HepG2 (cell line): ENCODE results near the gene CNPY4. TPM values are rescaled to one million over a fixed set of nuclear protein-coding genes. Genes with fewer than 3 reads are reported as not detected.
A peak's percentile ranks its signal among the peaks of the same experiment; 100 is the strongest.

ENCODE experiments used
- ATAC-seq: fragments of 200-7000 bp; cut with Tn5 transposase; 3 replicates; pipeline ENCODE4 v1.9.1; 2020; ENCODE audit warnings: mild to moderate bottlenecking, moderate library complexity
- BruUV-seq: library from RNA; stranded (reverse); fragments of 400-500 nt; replicated peaks from 2 replicates; lab custom pipeline; 2021; lab: Mats Ljungman, UMichigan
- CTCF ChIA-PET: fragments of 300-600 bp; formaldehyde crosslinking; extraction: SDS; loops from one replicate; lab custom pipeline; 2021; ENCODE audit warnings: low total read pairs, inconsistent platforms, low intra/inter-chr PET ratio; lab: Yijun Ruan, JAX
- POLR2A ChIA-PET: fragments of 350-600 bp; sonication (Branson Sonifier 250); formaldehyde crosslinking; loops from one replicate; lab custom pipeline; 2020; ENCODE audit warnings: antibody characterized with exemption, inconsistent platforms; lab: Yijun Ruan, JAX
- DNase-seq: peaks from one replicate; pipeline ENCODE4 v3.0.0-alpha.2; 2015; ENCODE audit warnings: low spot score
- FAIRE-seq: peaks from 3 replicates; lab custom pipeline; 2011; peaks lifted over from hg19 to GRCh38; lab: Jason Lieb, UNC
- H2AFZ ChIP-seq: one replicate; pipeline ENCODE4 v1.6.1; 2011; ENCODE audit warnings: low read length, inconsistent platforms
- H3K27ac ChIP-seq: fragments of 300-600 bp; 3 replicates; pipeline ENCODE4 v1.8.0; 2011; ENCODE audit warnings: mixed run types, mild to moderate bottlenecking, mixed read lengths, low read length, inconsistent platforms; ENCODE audit not compliant: insufficient read depth; ENCODE audit errors: extremely low read length
- H3K27me3 ChIP-seq, 2 experiments: fragments of 200-600 bp in 1 of 2; 2 replicates in 1 of 2; 3 replicates in 1 of 2; pipeline versions ENCODE4 v1.6.0 to v1.8.0; 2011; ENCODE audit warnings: low read length in 2 of 2, mild to moderate bottlenecking in 2 of 2, moderate library complexity in 2 of 2, inconsistent platforms in 1 of 2; ENCODE audit not compliant: insufficient read depth in 2 of 2, control insufficient read depth in 1 of 2
- H3K36me3 ChIP-seq, 2 experiments: fragments of 200-600 bp in 1 of 2; replicated peaks in 1 of 2; 2 replicates in 1 of 2; 3 replicates in 1 of 2; pipeline versions ENCODE4 v1.5.1 to v1.8.0; 2011; ENCODE audit warnings: low read length in 2 of 2, inconsistent platforms in 1 of 2; ENCODE audit not compliant: insufficient read depth in 2 of 2, control insufficient read depth in 1 of 2
- H3K4me1 ChIP-seq: 2 replicates; pipeline ENCODE4 v1.5.1; 2012; ENCODE audit warnings: low read length, inconsistent platforms; ENCODE audit not compliant: insufficient read depth
- H3K4me2 ChIP-seq: 2 replicates; pipeline ENCODE4 v1.6.0; 2011; ENCODE audit warnings: low read depth, low read length, inconsistent platforms
- H3K4me3 ChIP-seq, 3 experiments: fragments of 200-600 bp in 1 of 3; sonication (generic), shearing (Covaris generic) in 1 of 3; replicated peaks in 1 of 3; 2 replicates each; pipeline ENCODE4 v1.5.1; 2011 to 2016; ENCODE audit warnings: low read length in 3 of 3, inconsistent platforms in 2 of 3, low read depth in 2 of 3, mild to moderate bottlenecking in 2 of 3, control low read depth in 1 of 3, mixed read lengths in 1 of 3; ENCODE audit not compliant: insufficient read depth in 1 of 3
- H3K79me2 ChIP-seq: one replicate; pipeline ENCODE4 v1.6.1; 2011; ENCODE audit warnings: low read length, inconsistent platforms; ENCODE audit not compliant: insufficient read depth
- H3K9ac ChIP-seq: 2 replicates; pipeline ENCODE4 v1.6.0; 2011; ENCODE audit warnings: mild to moderate bottlenecking, low read depth, low read length, inconsistent platforms; ENCODE audit not compliant: insufficient read depth
- H3K9me3 ChIP-seq: 2 replicates; pipeline ENCODE4 v1.5.1; 2012; ENCODE audit warnings: mild to moderate bottlenecking, low read length
- H4K20me1 ChIP-seq: 2 replicates; pipeline ENCODE4 v1.6.0; 2011; ENCODE audit warnings: inconsistent platforms, mild to moderate bottlenecking, low read length, moderate library complexity; ENCODE audit not compliant: insufficient read depth
- ZBTB44 ChIP-seq: sonication (generic); formaldehyde crosslinking; IDR thresholded peaks from 2 replicates; pipeline ENCODE4 v1.4.0; 2020; ENCODE audit warnings: missing genetic modification reagents
- ZNF142 ChIP-seq: sonication (generic); formaldehyde crosslinking; IDR thresholded peaks from 2 replicates; pipeline ENCODE4 v1.4.0; 2020; ENCODE audit warnings: missing genetic modification reagents
- ZNF563 ChIP-seq: sonication (generic); formaldehyde crosslinking; IDR thresholded peaks from 2 replicates; pipeline ENCODE4 v1.8.0; 2022; ENCODE audit warnings: mild to moderate bottlenecking, moderate library complexity, missing genetic modification reagents
- WGBS: methylation state at CpG from one replicate; pipeline ENCODE4 v1.1.6; 2017; ENCODE audit warnings: low lambda C conversion rate; 5-methylcytosine and 5-hydroxymethylcytosine counted together
- in situ Hi-C: cut with HindIII; loops from 2 replicates; pipeline ENCODE4 v1.10.0; 2017; ENCODE audit warnings: low pct_unique_long_range_greater_than_20kb; ENCODE audit not compliant: extremely low pct_ligation_motif_present
- intact Hi-C: fragments of 100-400 bp; cut with micrococcal nuclease; formaldehyde crosslinking; loops from one replicate; pipeline ENCODE4 v1.10.0; 2022; ENCODE audit not compliant: unreplicated experiment
- polyA plus RNA-seq, 8 experiments: library from polyadenylated mRNA; depleted of rRNA in 3 of 8; stranded (reverse) in 7 of 8; unstranded in 1 of 8; fragments of >200 nt; fragmentation: Illumina TruSeq in 4 of 8; extraction: Trizol in 4 of 8; gene quantifications; 2 replicates each; pipeline versions ENCODE4 v1.2.1 to v1.2.3, GENCODE V29; 2011 to 2016; ENCODE audit warnings: low read depth in 4 of 8, missing spikeins in 1 of 8, mixed read lengths in 1 of 8; ENCODE audit not compliant: insufficient read depth in 1 of 8
- total RNA-seq, 5 experiments: library from RNA; depleted of rRNA; stranded (reverse); fragments of >200 nt; fragmentation: Illumina TruSeq; extraction: Trizol; gene quantifications; 2 replicates each; pipeline ENCODE4 v1.2.3, GENCODE V29; 2016; ENCODE audit warnings: low read depth in 1 of 5

Gene CNPY4
- total and polyA plus RNA-seq, 2 of the 13 experiments (the other 11 are each of a cell fraction or from before 2014, with no cell fraction given): 6.2 to 12.7 TPM

GRCh38 chr7:100167912-100168323, 48.5 kb downstream of the CNPY4 start:
- H3K4me2 ChIP-seq: peak overlapping the region; percentile 93
- H3K79me2 ChIP-seq: no peaks in the 10 kb centered on the region
- TF ChIP-seq ZNF563 (CRISPR knock-in tag) (no peak), ZBTB44 (CRISPR knock-in tag) (no peak), ZNF142 (no peak)
- BruUV-seq: no TSS peak
- H3K27me3 ChIP-seq: peaks cover 4 to 47% of the 10 kb centered on the region in 2 experiments
- H2AFZ ChIP-seq: no peak overlapping the region
- no peak for FAIRE-seq
- intact Hi-C loops: no loop called here
- POLR2A ChIA-PET: interaction anchor here (1.3 to 2.2 kb wide), 2 partner anchors 9 to 19 kb away, joined by 7 to 10 read pairs; partner anchors contain the start of genes GPC2 and LAMTOR4
- H3K9ac ChIP-seq: peak overlapping the region; percentile 44; the same call in 1 of the 2 replicates
- 2% methylated on average over 10 of the region's 11 CpGs for WGBS
- H4K20me1 ChIP-seq: no peaks in the 10 kb centered on the region
- no peaks in the 10 kb centered on the region for H3K9me3 ChIP-seq
- no peak for DNase-seq
- in situ Hi-C loops: no loop called here
- no peak overlapping the region for H3K27ac ChIP-seq
- CTCF ChIA-PET: no interaction called here
- H3K36me3 ChIP-seq: no peaks in the 10 kb centered on the region
- peaks cover 57% of the 10 kb centered on the region for H3K4me1 ChIP-seq
- peak overlapping the region; percentile 26 to 69 (median 31) for H3K4me3 ChIP-seq
- no peak for ATAC-seq
